Measurements from ENCODE around the gene EHD4.

DNA sequence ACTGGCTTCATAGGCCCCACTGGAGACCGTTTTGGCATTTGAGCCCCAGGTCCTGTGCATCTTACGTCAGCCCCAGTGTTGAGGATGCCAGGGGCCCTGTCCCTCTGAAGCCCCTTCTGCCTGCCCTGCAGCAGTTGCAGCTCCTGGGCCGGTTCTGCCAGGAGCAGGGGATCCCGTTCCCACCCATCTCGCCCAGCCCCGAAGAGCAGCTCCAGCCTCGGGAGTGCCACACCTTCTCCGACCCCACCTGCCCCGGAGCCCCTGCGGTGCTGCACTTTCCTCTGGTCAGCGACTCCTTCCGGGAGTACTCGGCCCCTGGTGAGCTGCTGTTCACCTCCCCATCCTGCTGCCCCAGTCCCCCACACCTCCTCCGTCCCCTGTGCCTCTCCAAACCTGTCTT is 125.2 kb downstream of the EHD4 start:
- TF ChIP-seq CTCF (IDR thresholded peaks at IDR 0.05) (no peak), POLR2A (IDR thresholded peaks at IDR 0.05; ENCODE audit: low read length) (no peak), E2F6 (IDR thresholded peaks at IDR 0.05; ENCODE audit: borderline replicate concordance, low read depth) (no peak), EP300 (IDR thresholded peaks at IDR 0.05) (no peak), RCOR1 (IDR thresholded peaks at IDR 0.05; ENCODE audit: low read depth, low read length) (no peak), MAFK (IDR thresholded peaks at IDR 0.05; ENCODE audit: partially characterized antibody) (no peak), RAD21 (conservative IDR thresholded peaks at IDR 0.05 in 1 of 2, IDR thresholded peaks at IDR 0.05 in 1 of 2) (no peak), USF2 (IDR thresholded peaks at IDR 0.05) (no peak), POLR2AphosphoS2 (conservative IDR thresholded peaks at IDR 0.05; ENCODE audit: low read length) (no peak), RNF2 (IDR thresholded peaks at IDR 0.05; ENCODE audit: borderline replicate concordance, low read depth) (no peak), BHLHE40 (IDR thresholded peaks at IDR 0.05; ENCODE audit: low read depth, low read length) (no peak), SMC3 (IDR thresholded peaks at IDR 0.05) (no peak), SREBF2 (IDR thresholded peaks at IDR 0.05) (no peak), ELK1 (IDR thresholded peaks at IDR 0.05; ENCODE audit: low read depth, low read length) (no peak)

All from A549 (cell line).